Stimulated activated CD4-positive, alpha-beta T cell treated with anti-CD3 and anti-CD28 coated beads, Interleukin-4, amount 100 ng/mL, for 24 hours (primary cell): ENCODE measurements around the gene TIPARP.
A peak's percentile ranks its signal among the peaks of the same experiment; 100 is the strongest.
"Not testable (repeated sequence)": the region's sequence is repeated elsewhere in the genome, so short reads cannot be mapped to it uniquely, and the experiment has no call there.

Source experiments
- DNase-seq: peaks from one replicate; pipeline ENCODE4 v3.0.0-alpha.2; 2020

The TIPARP gene

GRCh38 chr3:156652661-156653060, 21.7 kb upstream of the TIPARP start:
- DNase-seq, result not testable (repeated sequence)

- DNase-seq, result no peak
These were observed 19.6 kb upstream of the TIPARP start for GRCh38 chr3:156654834-156655233.

- no peak for DNase-seq
These were observed 18.4 kb upstream of the TIPARP start for GRCh38 chr3:156655819-156656550.

- no peak for DNase-seq
These were observed 16.9 kb upstream of the TIPARP start for GRCh38 chr3:156657440-156657839.

GRCh38 chr3:156657862-156658731, 16.3 kb upstream of the TIPARP start:
- DNase-seq, result no peak

- DNase-seq, result no peak
These were observed 15.7 kb upstream of the TIPARP start for GRCh38 chr3:156658732-156659090.

- no peak for DNase-seq
These were observed 15.1 kb upstream of the TIPARP start for GRCh38 chr3:156659260-156659659.

- no peak for DNase-seq
These were observed 13.2 kb upstream of the TIPARP start for GRCh38 chr3:156661155-156661554.

- DNase-seq, result no peak
These were observed 10.2 kb upstream of the TIPARP start for GRCh38 chr3:156664011-156664830.

- DNase-seq, result no peak
These were observed 9.6 kb upstream of the TIPARP start for GRCh38 chr3:156664831-156665178.

GRCh38 chr3:156665291-156665690, 9.1 kb upstream of the TIPARP start:
- no peak for DNase-seq

GRCh38 chr3:156666073-156666472, 8.3 kb upstream of the TIPARP start:
- DNase-seq, result no peak

GRCh38 chr3:156668073-156668763, 6.2 kb upstream of the TIPARP start:
- no peak for DNase-seq

GRCh38 chr3:156670077-156670476, 4.3 kb upstream of the TIPARP start:
- no peak for DNase-seq

- DNase-seq, result no peak
These were observed 3.7 kb upstream of the TIPARP start for GRCh38 chr3:156670652-156671051.

- DNase-seq, result no peak
These were observed 701 bp upstream of the TIPARP start for GRCh38 chr3:156673732-156674045.

GRCh38 chr3:156674911-156675829, 780 bp downstream of the TIPARP start:
- DNase-seq, result peak; percentile 33

- peak; percentile 57 for DNase-seq
These were observed 1.7 kb downstream of the TIPARP start for GRCh38 chr3:156675830-156676767.

GRCh38 chr3:156676768-156677479, 2.5 kb downstream of the TIPARP start:
- DNase-seq, result peak; percentile 38

GRCh38 chr3:156677536-156677935, 3.1 kb downstream of the TIPARP start:
- no peak for DNase-seq
